Measurements from ENCODE around the gene LVRN. TPM values are rescaled to one million over a fixed set of nuclear protein-coding genes. Genes with fewer than 3 reads are reported as not detected.

LVRN gene
- total RNA-seq, 4 donors from 2014 or later = 1.7 TPM; not detected in 3

Other genes with a start within 250 kb of the LVRN start
- 10 to 100 TPM in 2 of 4 donors, 1 to 10 TPM in 2; 1.2 to 33.9 (median 8.5) TPM for gene CDO1, start 145.8 kb upstream of the LVRN start, total RNA-seq
- 100 to 1,000 TPM in 1 of 4 donors, 10 to 100 TPM in 3; 27.4 to 118 (median 63.7) TPM for gene ATG12, start 120.9 kb upstream of the LVRN start, total RNA-seq
- 10 to 100 TPM; 31.8 to 87.2 (median 60.8) TPM for gene AP3S1, start 120.5 kb upstream of the LVRN start, total RNA-seq
- gene ARL14EPL, start 70.0 kb downstream of the LVRN start, total RNA-seq = not detected
- 10 to 100 TPM; 37.3 to 82.6 (median 67.3) TPM for gene COMMD10, start 122.5 kb downstream of the LVRN start, total RNA-seq